HepG2 (cell line): ENCODE data around the gene SYNPO. TPM values are rescaled to one million over a fixed set of nuclear protein-coding genes. Genes with fewer than 3 reads are reported as not detected.

Experiments
- CENPT ChIP-seq: sonication (generic); formaldehyde crosslinking; IDR thresholded peaks from 2 replicates; pipeline ENCODE4 v1.8.0; 2022; ENCODE audit warnings: low read depth, mild to moderate bottlenecking, moderate library complexity, missing genetic modification reagents
- EHMT2 ChIP-seq: fragments of 200-600 bp; sonication (generic); IDR thresholded peaks from 2 replicates; pipeline ENCODE4 v1.7.0; 2017; ENCODE audit warnings: antibody characterized with exemption, low read depth, low read length, borderline replicate concordance
- HOXA3 ChIP-seq: sonication (generic); formaldehyde crosslinking; IDR thresholded peaks from 2 replicates; pipeline ENCODE4 v1.5.0; 2020; ENCODE audit warnings: missing genetic modification reagents
- JARID2 ChIP-seq: sonication (generic); formaldehyde crosslinking; IDR thresholded peaks from 2 replicates; pipeline ENCODE4 v1.8.1; 2023; ENCODE audit warnings: missing genetic modification reagents, inconsistent platforms; ENCODE audit not compliant: insufficient replicate concordance
- ONECUT2 ChIP-seq: sonication (generic); formaldehyde crosslinking; IDR thresholded peaks from 2 replicates; pipeline ENCODE4 v1.4.0; 2020; ENCODE audit warnings: missing genetic modification reagents
- RCOR2 ChIP-seq: IDR thresholded peaks from 2 replicates; pipeline ENCODE4 v1.6.1; 2016; ENCODE audit warnings: missing biosample characterization, missing genetic modification reagents
- ZNF329 ChIP-seq: sonication (generic); formaldehyde crosslinking; IDR thresholded peaks from 2 replicates; pipeline ENCODE4 v1.9.0; 2021; ENCODE audit warnings: low read depth, mild to moderate bottlenecking, missing genetic modification reagents
- ZNF331 ChIP-seq: sonication (generic); formaldehyde crosslinking; IDR thresholded peaks from 2 replicates; pipeline ENCODE4 v1.4.0; 2020; ENCODE audit warnings: missing genetic modification reagents
- ZNF879 ChIP-seq: sonication (generic); formaldehyde crosslinking; IDR thresholded peaks from 2 replicates; pipeline ENCODE4 v1.8.1; 2023; ENCODE audit warnings: missing genetic modification reagents
- polyA plus RNA-seq, 8 experiments: library from polyadenylated mRNA; depleted of rRNA in 3 of 8; stranded (reverse) in 7 of 8; unstranded in 1 of 8; fragments of >200 nt; fragmentation: Illumina TruSeq in 4 of 8; extraction: Trizol in 4 of 8; gene quantifications; 2 replicates each; pipeline versions ENCODE4 v1.2.1 to v1.2.3, GENCODE V29; 2011 to 2016; ENCODE audit warnings: low read depth in 4 of 8, missing spikeins in 1 of 8, mixed read lengths in 1 of 8; ENCODE audit not compliant: insufficient read depth in 1 of 8
- total RNA-seq, 5 experiments: library from RNA; depleted of rRNA; stranded (reverse); fragments of >200 nt; fragmentation: Illumina TruSeq; extraction: Trizol; gene quantifications; 2 replicates each; pipeline ENCODE4 v1.2.3, GENCODE V29; 2016; ENCODE audit warnings: low read depth in 1 of 5
- TF ChIP-seq, protein P1 (sequence below): sonication (generic); formaldehyde crosslinking; IDR thresholded peaks from 2 replicates; pipeline ENCODE4 v1.4.0; 2020; ENCODE audit warnings: missing genetic modification reagents, borderline replicate concordance

SYNPO gene
- total and polyA plus RNA-seq, 2 of the 13 experiments (the other 11 are each of a cell fraction or from before 2014, with no cell fraction given): 0.09 to 0.30 TPM

DNA sequence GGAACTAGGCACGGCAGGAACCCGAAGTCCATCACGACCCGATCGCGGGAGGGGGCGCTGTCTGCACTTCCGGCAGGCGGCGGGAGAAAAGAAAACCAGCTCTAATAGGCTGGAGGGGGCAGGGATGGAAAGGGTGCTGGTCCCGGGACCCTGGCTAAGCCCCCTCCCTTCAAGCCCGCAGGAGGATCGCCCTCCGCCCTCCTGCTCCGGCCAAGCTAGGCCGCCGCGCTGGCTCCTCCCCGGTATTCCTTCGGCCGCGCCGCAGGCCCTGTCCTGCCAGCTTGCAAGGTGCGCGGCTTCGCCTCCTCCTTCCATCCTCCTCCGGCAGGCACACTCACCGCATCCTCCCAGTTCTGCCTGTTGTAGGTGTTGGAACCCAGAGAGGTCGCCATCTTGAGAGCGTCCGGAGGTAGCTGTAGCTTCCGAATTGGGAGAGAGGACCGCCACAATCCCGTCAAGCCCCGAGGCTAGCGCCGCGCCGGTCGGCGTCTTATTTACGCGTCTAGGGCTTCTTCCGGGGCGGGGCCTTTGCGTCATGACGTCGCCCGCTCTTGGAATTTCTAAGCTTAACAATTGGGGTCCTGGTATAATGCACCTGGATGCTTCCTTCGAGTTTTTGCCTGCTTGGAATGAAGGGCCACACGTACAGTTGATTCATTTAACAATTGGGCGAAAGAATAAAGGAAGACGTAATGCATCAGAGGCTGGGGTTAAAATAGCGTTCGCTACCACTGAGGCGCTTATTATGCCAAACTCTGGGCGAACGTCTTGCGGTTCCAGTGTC, 60.3 kb downstream of the SYNPO start, which contains the start of gene RBM22 (continued):
- no peak for TF ChIP-seq JARID2 (CRISPR knock-in tag)
- TF ChIP-seq RCOR2 (CRISPR knock-in tag): no peak
- no peak for TF ChIP-seq EHMT2
- no peak for TF ChIP-seq ZNF331 (CRISPR knock-in tag)
- TF ChIP-seq ZNF329 (CRISPR knock-in tag): 0 out of 2 replicates have a peak, but pooled peaks have one; percentile 50
- TF ChIP-seq, protein P1, sequence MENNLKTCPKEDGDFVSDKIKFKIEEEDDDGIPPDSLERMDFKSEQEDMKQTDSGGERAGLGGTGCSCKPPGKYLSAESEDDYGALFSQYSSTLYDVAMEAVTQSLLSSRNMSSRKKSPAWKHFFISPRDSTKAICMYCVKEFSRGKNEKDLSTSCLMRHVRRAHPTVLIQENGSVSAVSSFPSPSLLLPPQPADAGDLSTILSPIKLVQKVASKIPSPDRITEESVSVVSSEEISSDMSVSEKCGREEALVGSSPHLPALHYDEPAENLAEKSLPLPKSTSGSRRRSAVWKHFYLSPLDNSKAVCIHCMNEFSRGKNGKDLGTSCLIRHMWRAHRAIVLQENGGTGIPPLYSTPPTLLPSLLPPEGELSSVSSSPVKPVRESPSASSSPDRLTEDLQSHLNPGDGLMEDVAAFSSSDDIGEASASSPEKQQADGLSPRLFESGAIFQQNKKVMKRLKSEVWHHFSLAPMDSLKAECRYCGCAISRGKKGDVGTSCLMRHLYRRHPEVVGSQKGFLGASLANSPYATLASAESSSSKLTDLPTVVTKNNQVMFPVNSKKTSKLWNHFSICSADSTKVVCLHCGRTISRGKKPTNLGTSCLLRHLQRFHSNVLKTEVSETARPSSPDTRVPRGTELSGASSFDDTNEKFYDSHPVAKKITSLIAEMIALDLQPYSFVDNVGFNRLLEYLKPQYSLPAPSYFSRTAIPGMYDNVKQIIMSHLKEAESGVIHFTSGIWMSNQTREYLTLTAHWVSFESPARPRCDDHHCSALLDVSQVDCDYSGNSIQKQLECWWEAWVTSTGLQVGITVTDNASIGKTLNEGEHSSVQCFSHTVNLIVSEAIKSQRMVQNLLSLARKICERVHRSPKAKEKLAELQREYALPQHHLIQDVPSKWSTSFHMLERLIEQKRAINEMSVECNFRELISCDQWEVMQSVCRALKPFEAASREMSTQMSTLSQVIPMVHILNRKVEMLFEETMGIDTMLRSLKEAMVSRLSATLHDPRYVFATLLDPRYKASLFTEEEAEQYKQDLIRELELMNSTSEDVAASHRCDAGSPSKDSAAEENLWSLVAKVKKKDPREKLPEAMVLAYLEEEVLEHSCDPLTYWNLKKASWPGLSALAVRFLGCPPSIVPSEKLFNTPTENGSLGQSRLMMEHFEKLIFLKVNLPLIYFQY: 0 out of 2 replicates have a peak, but pooled peaks have one; percentile 39
- TF ChIP-seq HOXA3: peak; percentile 92
- 0 out of 2 replicates have a peak, but pooled peaks have one; percentile 52 for TF ChIP-seq ZNF879 (CRISPR knock-in tag)
- no peak for TF ChIP-seq CENPT (CRISPR knock-in tag)
- TF ChIP-seq ONECUT2: no peak
- TF ChIP-seq, all 625 proteins: peak for 259
